ENCODE data around the gene SAE1.
A peak's percentile ranks its signal among the peaks of the same experiment; 100 is the strongest.
"Not testable (repeated sequence)": the region's sequence is repeated elsewhere in the genome, so short reads cannot be mapped to it uniquely, and the experiment has no call there.

Gene SAE1

DNA sequence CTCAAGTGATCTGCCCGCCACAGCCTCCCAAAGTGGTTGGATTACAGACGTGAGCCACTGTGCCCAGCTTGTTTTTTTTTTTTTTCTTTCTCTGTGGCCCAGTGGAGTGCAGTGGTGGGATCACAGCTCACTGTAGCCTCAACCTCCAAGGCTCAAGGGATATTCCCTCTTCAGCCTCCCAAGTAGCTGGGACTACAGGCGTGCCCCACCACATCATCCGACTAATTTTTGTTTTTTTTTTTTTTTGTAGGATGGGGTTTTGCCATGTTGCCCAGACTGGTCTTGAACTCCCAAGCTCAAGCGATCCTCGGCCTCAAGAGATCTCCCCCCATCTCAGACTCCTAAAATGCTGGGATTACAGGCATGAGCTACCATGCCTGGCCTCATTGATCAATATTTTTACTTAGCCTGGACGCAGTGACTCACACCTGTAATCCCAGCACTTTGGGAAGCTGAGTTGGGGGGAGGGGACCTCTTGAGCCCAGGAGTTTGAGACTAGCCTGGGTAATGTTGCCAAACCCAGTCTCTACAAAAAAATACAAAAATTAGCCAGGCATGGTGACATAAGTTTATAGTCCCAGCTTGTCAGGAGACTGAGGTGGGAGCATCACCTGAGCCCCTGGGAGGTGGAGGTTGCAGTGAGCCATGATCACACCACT is 1.7 kb downstream of the SAE1 start:
- DNase-seq: no peak

- no peak for DNase-seq
These were observed 2.4 kb downstream of the SAE1 start for GRCh38 chr19:47133021-47133471.

- no peak for DNase-seq
These were observed 3.9 kb downstream of the SAE1 start for GRCh38 chr19:47134545-47134944.

GRCh38 chr19:47135156-47135555 is 4.5 kb downstream of the SAE1 start:
- no peak for DNase-seq

DNA sequence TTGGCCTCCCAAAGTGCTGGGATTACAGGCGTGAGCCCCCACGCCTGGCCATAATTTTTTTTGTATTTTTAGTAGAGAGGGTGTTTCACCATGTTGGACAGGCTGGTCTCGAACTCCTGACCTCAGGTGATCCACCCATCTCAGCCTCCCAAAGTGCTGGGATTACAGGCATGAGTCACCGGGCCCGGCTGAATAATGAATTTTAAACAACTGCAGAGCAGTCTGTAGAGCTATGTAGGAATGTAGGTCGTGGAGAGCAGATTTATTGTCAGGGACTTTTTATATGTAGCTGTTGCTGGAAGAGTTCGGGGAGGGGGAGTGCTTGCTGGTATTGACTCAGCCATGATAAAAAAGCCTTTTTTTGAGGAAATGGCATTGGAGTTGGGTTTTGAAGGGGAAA is 10.6 kb downstream of the SAE1 start:
- not testable (repeated sequence) for DNase-seq

GRCh38 chr19:47141695-47142094 is 11.1 kb downstream of the SAE1 start:
- no peak for DNase-seq

DNA sequence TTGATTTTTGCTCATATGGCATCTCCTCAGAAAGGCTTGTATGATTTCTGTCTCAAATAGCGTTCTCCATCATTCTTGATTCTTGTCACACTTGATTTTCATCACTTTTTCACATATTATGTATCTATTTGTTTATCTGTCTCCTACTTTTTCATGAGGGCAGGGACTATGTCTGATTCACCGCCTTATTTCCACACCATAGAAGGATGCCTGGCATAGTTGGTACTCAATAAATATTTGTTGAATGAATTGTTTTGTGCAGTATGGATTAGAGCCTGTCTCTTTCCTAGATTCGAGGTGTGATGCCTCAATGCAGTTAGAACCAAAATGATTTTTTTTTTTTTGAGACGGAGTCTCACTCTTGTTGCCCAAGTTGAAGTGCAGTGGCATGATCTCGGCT is 12.1 kb downstream of the SAE1 start:
- no peak for DNase-seq

DNA sequence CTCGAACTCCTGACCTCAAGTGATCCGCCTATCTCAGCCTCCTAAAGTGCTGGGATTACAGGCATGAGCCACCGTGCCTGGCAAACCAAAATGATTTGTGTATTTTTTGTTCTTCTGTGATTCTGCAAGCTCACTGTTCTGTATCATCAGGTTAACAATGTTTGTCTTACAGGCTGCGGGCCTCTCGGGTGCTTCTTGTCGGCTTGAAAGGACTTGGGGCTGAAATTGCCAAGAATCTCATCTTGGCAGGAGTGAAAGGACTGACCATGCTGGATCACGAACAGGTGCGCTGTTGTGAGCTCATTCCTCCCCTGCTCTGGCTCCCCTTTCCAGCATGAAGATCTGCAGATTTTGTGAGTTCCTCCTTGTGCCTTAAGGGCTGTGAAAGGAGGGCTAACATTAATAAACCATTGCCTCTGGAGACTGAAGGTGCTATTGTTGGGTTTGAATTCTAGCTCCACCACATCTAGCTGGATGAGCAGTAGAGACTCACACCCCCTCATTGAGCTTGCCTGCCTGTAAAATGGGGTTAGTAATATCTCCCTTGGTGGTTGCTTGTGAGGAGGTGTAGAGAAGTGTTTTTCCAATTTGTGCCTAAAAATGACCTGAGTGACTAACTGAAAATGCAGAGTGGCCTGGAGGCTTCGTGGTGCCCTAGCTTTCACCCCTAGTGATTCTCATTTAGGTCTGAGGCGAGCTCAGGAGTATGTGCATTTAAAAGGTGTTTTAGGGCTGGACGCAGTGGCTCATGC is 12.9 kb downstream of the SAE1 start:
- DNase-seq: peak in 1 of 2 experiments; percentile 23

DNA sequence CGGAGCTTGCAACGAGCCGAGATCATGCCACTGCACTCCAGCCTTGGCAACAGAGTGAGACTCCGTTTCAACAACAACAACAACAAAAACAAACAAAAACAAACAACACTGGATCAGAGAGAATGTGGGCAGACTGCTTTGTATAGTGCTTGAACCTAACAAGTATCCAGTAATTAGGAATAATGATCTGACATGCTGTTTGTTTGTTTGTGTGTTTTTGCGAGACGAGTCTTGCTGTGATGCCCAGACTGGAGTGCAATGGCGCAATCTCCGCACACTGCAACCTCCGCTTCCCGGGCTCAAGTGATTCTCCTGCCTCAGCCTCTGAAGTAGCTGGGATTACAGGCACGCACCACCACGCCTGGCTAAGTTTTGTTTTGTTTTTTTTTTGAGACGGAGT is 14.0 kb downstream of the SAE1 start:
- no peak for DNase-seq

GRCh38 chr19:47145639-47146486 is 15.2 kb downstream of the SAE1 start:
- no peak for DNase-seq

DNA sequence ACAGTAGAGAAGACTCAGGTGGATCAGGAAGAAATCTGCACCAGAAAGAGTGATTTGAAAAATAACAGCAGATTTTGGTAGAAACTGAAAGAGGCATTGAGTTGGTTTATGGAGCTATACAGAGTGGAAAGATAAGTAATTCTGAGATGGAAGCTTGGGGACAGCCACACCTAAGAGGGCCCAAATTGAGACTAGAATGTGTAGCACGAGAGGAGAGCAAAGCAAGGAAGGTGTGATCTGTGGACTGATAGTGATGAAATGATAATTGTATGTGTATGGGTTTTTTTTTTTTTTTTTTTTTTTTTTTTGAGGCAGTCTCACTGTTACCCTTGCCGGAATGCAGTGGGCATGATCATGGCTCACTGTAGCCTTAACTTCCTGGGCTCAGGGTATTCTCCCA is 16.3 kb downstream of the SAE1 start:
- no peak for DNase-seq

- DNase-seq: no peak
These were observed 21.0 kb downstream of the SAE1 start for GRCh38 chr19:47151627-47152026.

DNA sequence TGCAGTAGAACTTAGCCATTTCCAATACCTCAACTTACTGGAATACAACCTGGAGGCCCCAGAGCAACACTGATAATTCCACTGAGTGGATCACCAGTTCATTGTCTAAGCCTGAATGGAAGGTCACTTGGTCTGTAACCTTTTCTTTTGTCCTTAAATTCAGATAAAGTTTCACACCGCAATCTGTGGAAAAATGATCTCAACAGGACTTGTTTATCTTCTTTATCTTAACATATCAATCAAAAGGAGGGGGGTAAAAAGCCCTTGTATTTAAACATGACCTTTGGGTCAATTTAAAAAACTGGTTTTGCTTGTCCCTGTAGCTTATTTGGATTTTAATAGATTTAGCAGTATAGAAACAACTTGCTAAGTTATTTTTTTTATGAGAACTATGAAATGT is 21.6 kb downstream of the SAE1 start:
- DNase-seq: no peak

DNA sequence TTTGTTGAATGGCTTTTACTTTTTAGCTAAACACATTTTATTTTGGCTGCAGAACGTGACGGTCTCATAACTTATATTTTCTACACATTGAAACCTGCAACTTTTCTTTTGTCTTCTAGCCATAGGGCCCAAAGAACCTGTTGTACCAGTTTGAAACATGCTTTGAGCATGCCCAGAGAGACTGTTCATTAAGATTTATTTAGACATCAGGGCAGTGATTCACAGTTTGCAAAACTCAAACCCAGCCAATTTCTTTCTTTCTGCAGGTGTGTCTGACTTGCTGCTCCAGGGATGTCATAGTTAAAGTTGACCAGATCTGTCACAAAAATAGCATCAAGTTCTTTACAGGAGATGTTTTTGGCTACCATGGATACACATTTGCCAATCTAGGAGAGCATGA is 22.0 kb downstream of the SAE1 start:
- no peak for DNase-seq

- DNase-seq: no peak
These were observed 22.6 kb downstream of the SAE1 start for GRCh38 chr19:47153266-47153665.

- no peak for DNase-seq
These were observed 24.5 kb downstream of the SAE1 start for GRCh38 chr19:47155148-47155547.

DNA sequence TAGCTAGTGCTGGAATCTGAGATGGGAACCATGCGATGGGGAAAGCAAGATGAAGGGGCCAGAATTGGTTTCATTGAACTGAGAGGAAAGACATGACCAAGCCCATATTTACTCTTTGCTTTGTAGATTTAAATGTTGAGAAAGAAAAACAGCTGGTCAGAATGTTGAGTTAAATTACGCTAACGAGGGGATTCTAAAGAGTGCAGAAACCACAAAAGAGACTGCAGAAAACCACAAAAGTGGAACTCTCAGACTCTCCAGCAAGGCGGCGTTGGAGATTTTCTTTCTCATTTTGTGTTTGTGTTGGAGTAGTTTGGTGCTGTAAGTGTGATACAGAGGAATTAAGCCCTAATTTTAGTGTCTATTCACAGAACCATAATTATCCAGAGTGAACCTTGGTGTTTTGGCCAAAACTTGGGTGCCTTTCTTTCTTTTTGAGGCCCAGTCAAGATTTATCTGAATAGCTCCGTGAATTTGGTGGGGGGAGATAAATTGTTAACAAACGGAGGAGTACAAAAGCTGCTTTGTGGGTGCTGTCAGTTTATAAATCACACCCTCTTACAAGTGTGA is 26.3 kb downstream of the SAE1 start:
- DNase-seq: peak in 1 of 2 experiments; percentile 27

DNA sequence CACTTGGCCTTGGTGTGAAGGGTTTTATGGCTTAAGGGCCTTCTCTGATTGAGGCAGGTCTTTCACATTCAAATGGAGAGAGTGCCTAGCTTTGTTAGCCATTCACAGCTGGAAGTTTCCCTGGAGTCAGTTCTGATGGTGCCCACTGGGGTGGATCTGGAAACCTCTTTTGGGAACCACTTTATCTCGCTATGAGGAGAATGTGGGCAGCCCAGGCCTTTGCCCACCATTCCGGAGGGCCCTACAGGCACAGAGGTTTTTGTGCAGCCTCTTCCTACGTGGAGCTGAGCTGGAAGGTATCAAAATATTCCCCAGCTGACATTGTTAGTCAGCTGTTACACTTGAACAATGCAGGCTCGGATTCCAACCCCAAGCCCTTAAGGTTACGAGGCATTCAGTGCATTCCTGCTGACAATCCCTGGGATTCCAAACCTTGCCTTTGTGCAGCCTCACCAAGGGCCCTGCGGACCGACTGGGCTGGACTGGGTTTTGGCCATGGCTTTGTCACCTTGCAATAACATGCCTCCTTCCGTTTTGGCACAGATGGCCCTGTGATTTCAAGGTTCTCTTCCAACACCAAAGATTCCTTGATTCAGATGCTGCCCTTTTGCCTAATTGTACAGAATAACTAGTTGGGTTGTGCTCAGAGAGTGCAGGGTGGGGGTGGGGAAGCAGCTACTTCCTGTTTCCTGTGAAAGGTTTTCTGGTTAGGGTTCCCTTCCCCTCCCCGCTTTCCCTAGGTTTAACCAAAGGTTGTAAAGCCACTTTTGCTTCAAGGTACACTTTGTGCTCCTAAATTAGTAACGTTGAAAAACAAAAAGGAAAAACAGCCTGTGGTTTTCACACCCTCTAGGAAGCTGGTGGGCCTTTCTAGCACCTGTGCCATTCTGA is 27.0 kb downstream of the SAE1 start:
- peak; percentile 35 to 38 for DNase-seq

- DNase-seq: peak in 1 of 2 experiments; percentile 31
These were observed 27.7 kb downstream of the SAE1 start for GRCh38 chr19:47158367-47158791.

DNA sequence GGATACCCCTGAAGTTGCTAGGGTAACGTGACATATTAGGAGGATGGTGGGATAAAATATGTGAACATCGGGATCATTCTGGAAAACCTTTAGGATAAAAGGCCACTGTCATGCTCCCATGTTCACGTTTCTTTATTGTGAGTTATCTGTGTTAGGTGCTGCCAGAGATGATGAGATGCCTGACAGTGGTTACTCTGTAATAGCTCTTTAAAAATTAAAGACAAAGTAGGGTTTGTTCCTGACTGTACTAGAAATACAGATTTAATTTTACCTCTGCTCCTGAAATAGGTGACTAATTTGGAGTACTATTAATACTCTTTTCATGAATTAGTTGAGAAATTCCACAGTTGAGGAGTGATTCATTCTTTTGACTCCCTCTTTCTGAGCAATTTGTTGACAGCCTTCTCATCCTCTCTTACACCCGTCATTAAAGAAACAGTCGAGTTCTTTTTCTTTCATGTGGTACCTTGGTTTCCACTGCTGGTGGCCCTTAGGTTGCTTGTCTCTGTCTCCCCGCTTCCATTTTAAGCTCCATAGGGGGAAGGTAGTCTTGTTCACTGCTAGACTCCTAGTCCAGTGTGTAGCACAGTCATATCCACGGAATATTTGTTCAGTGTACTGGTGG is 28.4 kb downstream of the SAE1 start:
- DNase-seq: peak in 1 of 2 experiments; percentile 46

DNA sequence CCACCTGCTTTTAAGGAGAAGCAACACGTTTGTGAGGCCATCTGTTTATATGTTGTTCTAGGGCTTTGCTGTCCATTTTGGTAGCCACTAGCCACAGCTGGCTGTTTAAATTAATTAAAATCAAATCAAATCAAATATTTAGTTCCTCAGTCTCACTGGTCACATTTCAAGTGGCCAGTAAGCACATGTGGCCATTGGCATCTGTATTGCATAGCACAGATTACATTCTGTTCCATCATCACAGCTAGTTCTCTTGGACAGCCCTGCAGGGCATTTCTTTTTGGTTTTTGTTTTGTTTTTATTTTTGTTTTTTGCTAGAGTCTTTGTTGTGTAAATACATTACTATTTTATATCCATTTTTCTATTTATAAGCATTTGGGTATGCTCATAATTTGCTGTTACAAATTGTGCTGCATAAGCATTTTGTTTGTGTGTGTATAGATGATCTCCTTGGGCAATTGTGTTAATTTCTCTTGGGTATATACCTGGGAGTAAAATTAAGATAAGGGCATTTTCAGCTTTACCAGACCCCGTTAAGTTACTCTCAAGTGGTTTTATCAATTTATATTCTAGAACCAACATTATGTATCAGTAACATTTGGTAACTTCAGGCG is 31.3 kb downstream of the SAE1 start:
- DNase-seq: no peak
